Heart right ventricle (tissue), 16 donors: ENCODE data around the gene PTPRD. TPM values are rescaled to one million over a fixed set of nuclear protein-coding genes. Genes with fewer than 3 reads are reported as not detected.
A peak's percentile ranks its signal among the peaks of the same experiment; 100 is the strongest.

Experiments used
- ATAC-seq, 8 donors: fragments of 200-7000 bp; cut with Tn5 transposase; one replicate each; pipeline ENCODE4 v1.9.1; 2020; ENCODE audit warnings: mild to moderate bottlenecking in 8 of 8, moderate library complexity in 8 of 8, moderate number of reproducible peaks in 1 of 8
- DNase-seq, 2 donors: peaks; one replicate each; pipeline ENCODE4 v3.0.0-alpha.2; 2020
- H3K27ac ChIP-seq, 10 donors: fragments of 200-600 bp; sonication (generic) in 2 of 10; one replicate each; pipeline versions ENCODE4 v1.5.0 to v1.8.0; 2020 to 2022; ENCODE audit warnings: mild to moderate bottlenecking in 3 of 10
- H3K27me3 ChIP-seq, 7 donors: fragments of 200-600 bp; one replicate each; pipeline ENCODE4 v1.8.0; 2021 to 2022; ENCODE audit warnings: mild to moderate bottlenecking in 2 of 7
- H3K36me3 ChIP-seq, 9 donors: fragments of 200-600 bp; sonication (generic) in 1 of 9; one replicate each; pipeline versions ENCODE4 v1.5.0 to v1.8.0; 2020 to 2022; ENCODE audit warnings: mild to moderate bottlenecking in 2 of 9
- H3K4me1 ChIP-seq, 9 donors: fragments of 200-600 bp; sonication (generic) in 1 of 9; one replicate each; pipeline versions ENCODE4 v1.5.0 to v1.8.0; 2020 to 2022; ENCODE audit warnings: mild to moderate bottlenecking in 4 of 9
- H3K4me3 ChIP-seq, 10 donors: fragments of 200-600 bp; sonication (generic) in 2 of 10; one replicate each; pipeline versions ENCODE4 v1.5.0 to v1.8.0; 2020 to 2022; ENCODE audit warnings: mild to moderate bottlenecking in 7 of 10, moderate library complexity in 2 of 10
- H3K9me3 ChIP-seq, 11 donors: fragments of 200-600 bp in 10 of 11; sonication (generic) in 2 of 11; one replicate each; pipeline versions ENCODE4 v1.5.0 to v1.8.0; 2013 to 2022; ENCODE audit warnings: mild to moderate bottlenecking in 2 of 11, control low read depth in 1 of 11, moderate library complexity in 1 of 11
- WGBS, 2 donors: extraction: QIAGEN DNeasy Blood & Tissue Kit; methylation state at CpG; one replicate each; pipeline ENCODE4 v1.1.7; 2013; ENCODE audit warnings: inconsistent platforms in 1 of 2; 5-methylcytosine and 5-hydroxymethylcytosine counted together
- intact Hi-C, 10 donors: fragments of 100-400 bp; cut with DNase I; formaldehyde crosslinking; loops; one replicate each; pipeline versions ENCODE4 v1.11.1 to v1.14.2; 2022
- polyA plus RNA-seq, 2 donors: library from polyadenylated mRNA; stranded (reverse); fragments of 200-250 nt; gene quantifications; one replicate each; pipeline ENCODE4 v1.2.3, GENCODE V29; 2013
- total RNA-seq, 10 donors: library from RNA; stranded (reverse); fragmentation: NEBNext Ultra II Directional in 3 of 10; extraction: Animal tissue kit (Norgen Biotek cat#: 25700) in 3 of 10; gene quantifications; one replicate each; pipeline versions ENCODE4 v1.2.1 to v1.2.4, GENCODE V29; 2021 to 2023
- TF ChIP-seq, protein P1 (sequence below), 9 donors: fragments of 200-600 bp; sonication (generic) in 2 of 9; IDR thresholded peaks; one replicate each; pipeline versions ENCODE4 v1.5.0 to v1.8.0; 2021 to 2022; ENCODE audit warnings: antibody characterized with exemption in 9 of 9, mild to moderate bottlenecking in 5 of 9, moderate library complexity in 1 of 9
- donor health status: Arrhythmogenic right ventricular cardiomyopathy.
- donor health status: ischemic (EF 13 %, LVEDD 7.1; RV severe dilation, severe dysfunction).
- donor health status: healthy with polysubstance abuse.
- donor health status: DM: no; HTN: yes; CAD: no.
- donor health status: DM: no; HTN: no; CAD: no.
- donor health status: ischemic (EF 25% LVEDD 6.9; RV normal size, moderate dysfunction).
- donor health status: ischemic (EF 25% LVEDD 5.7; RV mildly dilated, moderate dysfunction).
- donor health status: healthy.
- donor health status: DM: yes; HTN: yes; CAD: no.
- donor health status: Ischemic cardiomyopathy.
- donor health status: ischemic (EF 35%, LVEDD 5.7; RV mildly dilated, moderate dysfunction).
- donor health status: nonischemic (EF 11% LVEDD 7.7; RV severe dilation, severe dysfunction).
- donor health status: DM: yes; HTN: yes; CAD: no.
- donor health status: PGD.
- donor health status: ischemic (EF 29% LVEDD 5.4; RV normal size, mild dysfunction).
- donor health status: nonischemic (EF 23%, LVEDD 6.1; RV moderate dilation, normal function).

The PTPRD gene
- total and polyA plus RNA-seq, 12 donors: 1.4 to 25.2 (median 13.0) TPM

DNA sequence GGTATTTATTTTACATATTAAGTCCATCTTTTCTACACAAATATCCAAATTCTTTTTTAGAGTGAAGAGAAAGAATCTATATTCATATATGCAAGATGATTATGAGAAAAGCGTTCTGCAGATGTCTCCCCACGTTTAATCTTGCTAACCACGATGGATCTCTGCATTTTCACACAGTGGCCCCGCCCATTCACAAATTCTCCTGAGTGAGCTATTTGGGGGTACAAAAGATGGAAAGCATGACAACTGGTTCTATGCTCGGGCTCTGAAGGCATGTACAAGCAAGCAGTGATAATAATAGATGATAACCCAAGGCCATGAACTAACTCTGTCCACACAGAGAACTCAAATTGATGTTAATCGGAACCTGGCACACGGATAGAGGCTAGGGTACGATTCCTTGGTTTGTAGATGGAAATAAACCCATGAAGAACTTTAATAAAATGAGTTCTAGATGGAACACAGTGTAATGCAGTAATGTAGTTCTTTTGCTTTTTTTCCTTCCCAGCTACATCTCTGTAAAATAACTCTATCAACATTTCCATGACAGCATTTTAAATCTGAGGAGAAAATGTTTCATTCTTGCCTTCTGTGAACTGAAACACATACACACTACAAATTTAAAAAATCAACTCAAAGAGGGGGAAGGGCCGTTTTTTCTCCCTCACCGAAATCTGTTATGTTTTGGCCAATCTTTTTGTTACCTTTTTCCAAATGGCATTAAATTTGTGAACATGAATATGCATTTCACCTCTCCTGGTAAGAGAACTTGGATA, 1961.5 kb downstream of the PTPRD start:
- Histone ChIP-seq H3K27me3 (no peaks in the 10 kb centered on the region), H3K27ac (no peak overlapping the region), H3K4me1 (peaks cover 0 to 23% (median 12%) of the 10 kb centered on the region in 9 donors), H3K4me3 (no peak overlapping the region), H3K36me3 (no peaks in the 10 kb centered on the region), H3K9me3 (no peaks in the 10 kb centered on the region)
- 70 to 72% methylated on average over 10 of the region's 10 CpGs for WGBS, 2 donors
- DNase-seq: no peak
- ATAC-seq: no peak
- TF ChIP-seq, protein P1, sequence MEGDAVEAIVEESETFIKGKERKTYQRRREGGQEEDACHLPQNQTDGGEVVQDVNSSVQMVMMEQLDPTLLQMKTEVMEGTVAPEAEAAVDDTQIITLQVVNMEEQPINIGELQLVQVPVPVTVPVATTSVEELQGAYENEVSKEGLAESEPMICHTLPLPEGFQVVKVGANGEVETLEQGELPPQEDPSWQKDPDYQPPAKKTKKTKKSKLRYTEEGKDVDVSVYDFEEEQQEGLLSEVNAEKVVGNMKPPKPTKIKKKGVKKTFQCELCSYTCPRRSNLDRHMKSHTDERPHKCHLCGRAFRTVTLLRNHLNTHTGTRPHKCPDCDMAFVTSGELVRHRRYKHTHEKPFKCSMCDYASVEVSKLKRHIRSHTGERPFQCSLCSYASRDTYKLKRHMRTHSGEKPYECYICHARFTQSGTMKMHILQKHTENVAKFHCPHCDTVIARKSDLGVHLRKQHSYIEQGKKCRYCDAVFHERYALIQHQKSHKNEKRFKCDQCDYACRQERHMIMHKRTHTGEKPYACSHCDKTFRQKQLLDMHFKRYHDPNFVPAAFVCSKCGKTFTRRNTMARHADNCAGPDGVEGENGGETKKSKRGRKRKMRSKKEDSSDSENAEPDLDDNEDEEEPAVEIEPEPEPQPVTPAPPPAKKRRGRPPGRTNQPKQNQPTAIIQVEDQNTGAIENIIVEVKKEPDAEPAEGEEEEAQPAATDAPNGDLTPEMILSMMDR (IDR thresholded peaks at IDR 0.05): no peak
- intact Hi-C loops: no loop called here

DNA sequence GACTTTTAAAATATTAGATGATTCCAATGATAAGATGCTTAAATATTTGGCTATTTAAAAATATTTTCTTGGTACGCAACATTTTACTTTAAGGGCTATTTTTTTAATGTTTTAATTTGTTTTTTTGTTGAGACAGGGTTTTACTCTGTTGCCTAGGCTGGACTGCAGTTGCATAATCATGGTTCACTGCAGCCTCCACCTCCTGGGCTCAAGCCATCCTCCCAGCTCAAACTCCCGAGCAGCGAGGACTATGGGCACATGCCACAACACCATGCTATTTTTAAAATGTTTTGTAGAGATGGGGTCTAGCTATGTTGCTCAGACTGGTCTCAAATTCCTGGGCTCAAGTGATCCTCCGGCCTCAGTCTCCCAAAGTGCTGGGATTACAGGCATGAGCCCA, 1963.0 kb downstream of the PTPRD start:
- H3K9me3 ChIP-seq: no peaks in the 10 kb centered on the region
- peaks cover 0 to 23% (median 12%) of the 10 kb centered on the region in 9 donors for H3K4me1 ChIP-seq
- intact Hi-C loops: no loop called here
- no peak overlapping the region for H3K27ac ChIP-seq
- no peak overlapping the region for H3K4me3 ChIP-seq
- TF ChIP-seq, protein P1 (IDR thresholded peaks at IDR 0.05): no peak
- H3K36me3 ChIP-seq: no peaks in the 10 kb centered on the region
- DNase-seq: no peak
- H3K27me3 ChIP-seq: no peaks in the 10 kb centered on the region
- 80% methylated on average over 4 of the region's 4 CpGs for WGBS, 2 donors
- no peak for ATAC-seq

DNA sequence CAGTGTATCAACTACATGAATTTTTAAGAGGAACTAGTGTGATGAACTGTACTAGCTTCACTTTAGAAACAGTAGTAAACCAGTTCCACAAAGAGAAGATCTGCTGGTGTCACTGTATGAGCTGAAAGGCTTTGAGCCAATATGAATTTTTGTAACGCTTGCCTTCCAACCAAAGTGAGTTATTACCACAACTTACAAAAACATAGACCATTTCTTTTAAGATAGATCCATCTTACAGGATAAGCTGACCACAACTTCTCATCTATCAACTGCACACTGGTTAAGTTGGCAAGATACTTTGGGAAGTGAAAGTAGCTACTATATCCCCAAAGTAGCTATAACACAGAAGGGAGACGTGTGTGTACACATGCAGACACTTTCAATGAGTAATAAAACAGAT, 1963.6 kb downstream of the PTPRD start:
- DNase-seq: no peak
- TF ChIP-seq, protein P1 (IDR thresholded peaks at IDR 0.05): no peak
- Histone ChIP-seq H3K27ac (no peak overlapping the region), H3K4me3 (no peak overlapping the region), H3K4me1 (peaks cover 0 to 23% (median 12%) of the 10 kb centered on the region in 9 donors), H3K27me3 (no peaks in the 10 kb centered on the region), H3K36me3 (no peaks in the 10 kb centered on the region), H3K9me3 (no peaks in the 10 kb centered on the region)
- peak in 1 of 8 donors; percentile 37 for ATAC-seq
- intact Hi-C loops: no loop called here
- WGBS, 2 donors: 78 to 90% methylated on average over 2 of the region's 2 CpGs

DNA sequence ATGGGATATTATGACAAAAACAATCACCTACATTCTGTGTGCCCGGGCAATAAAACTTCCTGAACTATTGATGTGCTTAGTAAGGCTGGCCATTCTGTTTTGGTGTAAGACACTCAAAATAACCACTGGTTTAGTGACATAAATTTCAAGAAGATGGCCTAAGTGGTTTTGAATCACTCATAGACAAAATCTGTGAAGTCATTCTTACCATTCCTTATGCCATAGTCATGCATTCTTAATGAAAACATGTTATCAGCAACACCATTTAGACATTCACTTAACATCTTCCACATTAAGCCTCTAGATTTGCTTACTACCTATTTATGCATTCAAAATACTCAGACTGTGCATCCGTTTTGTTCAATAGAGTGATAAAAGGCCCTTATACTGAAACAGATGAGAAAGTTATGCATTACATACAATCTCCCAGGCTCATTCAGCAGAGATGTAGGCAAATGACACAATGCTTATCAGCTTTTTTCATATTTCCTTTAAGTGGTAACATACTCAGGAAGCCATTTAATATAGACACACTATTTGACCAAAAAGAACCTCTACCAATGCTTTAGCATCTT, 1964.4 kb downstream of the PTPRD start:
- no peak overlapping the region for H3K4me3 ChIP-seq
- no peaks in the 10 kb centered on the region for H3K36me3 ChIP-seq
- TF ChIP-seq, protein P1 (IDR thresholded peaks at IDR 0.05): no peak
- peaks cover 0 to 18% (median 11%) of the 10 kb centered on the region in 9 donors for H3K4me1 ChIP-seq
- WGBS, 2 donors: 70 to 75% methylated on average over 2 of the region's 2 CpGs
- DNase-seq (no peak), ATAC-seq (no peak)
- no peaks in the 10 kb centered on the region for H3K27me3 ChIP-seq
- intact Hi-C loops: no loop called here
- no peak overlapping the region for H3K27ac ChIP-seq
- no peaks in the 10 kb centered on the region for H3K9me3 ChIP-seq
